NCI-H1930 (cell line): ENCODE data around the gene RABGAP1L.
"Not testable (repeated sequence)": the region's sequence is repeated elsewhere in the genome, so short reads cannot be mapped to it uniquely, and the experiment has no call there.

Experiments
- DNase-seq, 2 experiments: peaks; one replicate each; lab custom pipeline; 2025; lab: John Stamatoyannopoulos, UW

RABGAP1L gene

DNA sequence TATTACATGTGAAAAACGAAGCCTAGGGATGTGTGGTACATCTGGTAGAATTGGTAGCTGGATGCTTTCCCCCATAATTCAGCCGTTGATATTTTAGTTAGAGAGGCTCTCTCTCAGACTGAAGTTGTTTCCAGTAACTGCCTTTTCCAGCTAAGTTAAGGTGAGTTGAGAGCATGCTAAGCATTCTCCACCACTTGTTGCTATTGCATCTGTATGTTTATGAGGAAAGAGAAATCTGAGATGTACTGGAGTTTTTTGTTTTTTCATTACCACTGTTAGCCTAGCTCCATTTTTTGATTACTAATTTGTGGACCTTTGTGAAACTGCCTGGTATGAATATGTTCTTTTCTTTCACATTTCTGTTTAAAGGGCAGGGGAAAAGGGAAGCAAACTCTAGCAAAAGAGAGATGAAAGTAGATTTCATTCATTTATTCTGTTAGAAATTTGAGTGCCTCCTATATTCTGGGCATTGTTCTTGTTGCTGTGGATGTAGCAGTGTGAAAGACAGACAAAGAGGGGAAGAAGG lies 650.5 kb downstream of the RABGAP1L start:
- DNase-seq = no peak

DNA sequence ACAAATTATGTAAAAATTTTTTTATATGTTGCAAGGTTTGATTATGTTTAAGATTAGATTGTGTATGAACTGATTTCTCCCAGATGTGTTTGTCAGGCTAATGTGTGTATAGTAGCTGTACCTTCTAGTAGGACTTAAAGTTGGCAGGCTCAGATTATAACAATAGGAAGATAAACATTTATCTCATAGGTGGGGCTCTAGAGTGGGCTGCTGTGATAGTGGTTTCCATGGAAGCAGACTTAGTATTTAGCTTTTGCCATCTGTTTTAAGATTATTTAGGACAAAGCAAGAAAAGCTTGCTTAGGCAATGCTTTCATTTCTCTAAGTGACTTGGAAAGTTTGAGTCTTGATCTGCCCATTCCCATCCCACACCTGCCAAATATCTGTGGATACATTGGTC lies 652.7 kb downstream of the RABGAP1L start:
- DNase-seq = no peak

DNA sequence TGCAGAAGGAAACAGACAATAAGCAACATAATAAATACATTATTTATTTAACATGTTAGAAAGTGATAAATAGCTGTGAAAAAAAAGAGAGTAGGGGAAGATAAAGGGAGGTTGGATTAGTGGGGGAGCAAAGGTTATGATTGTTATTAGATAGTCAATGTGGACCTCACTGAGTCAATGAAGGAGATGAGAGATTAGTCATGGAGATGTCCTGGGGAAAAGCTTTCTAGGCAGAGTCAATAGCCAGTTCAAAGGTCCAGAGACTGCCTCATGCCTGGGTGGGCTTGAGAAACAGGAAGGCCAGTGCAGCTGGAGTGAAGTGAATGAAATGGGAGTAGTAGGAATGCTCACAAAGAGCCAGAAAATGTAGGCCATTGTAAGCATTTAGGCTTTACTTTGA lies 653.3 kb downstream of the RABGAP1L start:
- no peak for DNase-seq

DNA sequence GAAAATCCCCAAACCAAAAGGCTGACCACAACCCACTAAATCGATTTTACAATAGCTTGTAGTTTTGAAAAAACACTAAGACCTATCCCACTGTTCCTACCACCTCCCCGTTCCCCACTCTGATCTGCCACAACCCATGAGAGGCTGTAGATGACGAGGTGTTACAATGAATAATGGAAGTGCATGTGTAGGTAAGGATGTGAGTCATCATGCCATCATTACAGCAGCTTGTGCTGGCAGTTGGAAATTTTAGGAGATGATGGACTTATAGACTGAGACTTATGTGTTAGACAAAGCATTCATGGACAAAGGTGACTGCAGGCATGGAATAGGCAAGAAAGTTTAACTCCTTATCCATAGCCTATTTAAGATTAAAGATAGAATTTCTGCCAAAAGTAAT lies 655.7 kb downstream of the RABGAP1L start:
- DNase-seq = no peak

DNA sequence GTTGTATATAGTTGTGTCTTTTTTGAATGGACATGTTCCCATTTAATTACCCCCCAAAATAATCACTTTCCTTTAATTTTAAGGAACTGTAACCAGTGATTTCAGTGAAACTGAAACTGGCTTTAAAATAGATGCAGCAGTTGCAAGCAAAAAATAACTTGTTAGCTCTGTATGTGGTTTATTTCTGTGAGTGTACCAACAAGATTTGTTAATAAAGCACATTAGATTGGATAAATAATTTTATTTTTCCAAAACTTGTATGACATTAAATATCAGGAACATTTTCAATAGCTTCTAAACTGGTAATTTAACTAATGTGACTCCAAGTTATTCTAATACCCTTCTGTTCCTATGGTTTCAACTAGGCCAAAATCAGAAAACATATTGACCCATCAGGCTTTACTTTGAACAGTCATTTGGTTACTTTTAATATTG lies 656.2 kb downstream of the RABGAP1L start:
- no peak for DNase-seq

DNA sequence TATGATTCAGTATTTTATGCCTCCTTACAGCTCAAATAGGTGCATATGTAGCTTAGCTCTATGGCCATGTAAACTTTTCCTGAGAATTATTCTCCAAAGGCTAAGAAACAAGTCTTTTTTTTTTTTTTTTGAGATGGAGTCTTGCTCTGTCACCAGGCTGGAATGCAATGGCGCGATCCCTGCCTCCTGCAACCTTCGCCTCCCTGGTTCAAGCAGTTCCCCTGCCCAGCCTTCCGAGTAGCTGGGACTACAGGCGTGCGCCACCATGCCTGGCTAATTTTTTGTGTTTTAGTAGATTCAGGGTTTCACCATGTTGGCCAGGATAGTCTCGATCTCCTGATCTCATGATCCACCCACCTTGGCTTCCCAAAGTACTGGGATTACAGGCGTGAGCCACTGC lies 657.3 kb downstream of the RABGAP1L start:
- DNase-seq = not testable (repeated sequence)

DNA sequence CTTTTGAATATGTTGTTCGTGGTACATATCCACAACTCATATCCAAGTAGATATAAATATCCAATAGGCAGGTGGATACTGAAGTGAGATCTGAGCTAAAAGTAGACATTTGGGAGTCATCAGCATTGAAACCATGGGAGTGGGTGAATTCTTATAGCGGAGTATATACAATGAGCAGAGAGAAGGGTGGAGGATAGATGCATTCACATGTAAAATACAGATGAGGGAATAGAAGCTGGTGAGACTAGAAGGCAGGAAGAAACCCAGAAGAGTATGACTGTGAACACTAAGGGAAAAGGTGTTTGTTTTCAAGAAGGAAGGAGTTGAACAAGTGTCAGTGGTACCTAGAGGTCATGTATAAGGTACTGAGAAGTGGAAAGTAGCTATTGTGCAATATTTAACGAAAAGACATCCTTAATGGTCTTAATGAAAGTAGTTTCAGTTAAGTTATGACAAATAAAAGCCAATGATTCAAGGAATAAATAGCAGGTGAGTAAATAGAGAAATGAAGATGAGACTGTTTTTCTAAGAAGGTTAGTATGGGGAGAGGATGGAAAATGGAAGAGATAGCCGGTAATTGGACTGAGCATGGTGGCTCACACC lies 658.8 kb downstream of the RABGAP1L start:
- no peak for DNase-seq

DNA sequence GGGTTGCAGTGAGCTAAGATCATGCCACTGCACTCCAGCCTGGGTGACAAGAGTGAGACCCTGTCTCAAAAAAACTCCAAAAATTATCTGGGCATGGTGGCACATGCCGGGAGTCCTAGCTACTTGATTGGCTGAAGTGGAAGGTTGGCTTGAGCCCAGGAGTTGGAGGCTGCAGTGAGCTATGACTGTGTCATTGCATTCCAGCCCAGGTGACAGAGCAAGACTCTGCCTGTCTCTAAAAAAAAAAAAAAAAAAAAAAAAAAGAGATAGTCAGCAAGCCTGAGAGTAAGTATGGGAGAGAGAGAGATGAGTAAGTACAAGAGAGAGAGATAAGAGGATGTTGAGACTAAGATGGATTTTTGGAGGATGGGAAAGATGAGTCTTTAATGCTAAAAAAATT lies 659.6 kb downstream of the RABGAP1L start:
- DNase-seq = no peak

DNA sequence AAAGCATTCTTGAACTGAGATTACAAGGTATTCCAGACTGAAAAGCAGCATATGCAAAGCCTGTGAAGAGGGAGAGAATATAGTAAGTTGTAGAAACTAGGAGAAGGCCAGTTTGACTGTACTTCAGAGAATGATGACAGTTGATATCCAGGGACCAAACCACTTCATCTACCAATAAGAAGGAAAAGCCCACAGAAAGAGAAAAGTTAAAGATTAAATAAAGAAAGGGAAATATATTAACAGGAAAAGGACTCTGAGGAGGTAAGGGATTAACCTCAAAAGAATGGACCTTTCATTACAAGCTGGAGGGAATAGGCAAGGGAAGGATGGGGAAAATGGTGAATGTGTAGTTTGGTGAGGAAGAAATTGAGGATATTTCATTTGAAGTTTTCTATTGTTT lies 660.3 kb downstream of the RABGAP1L start:
- DNase-seq = no peak

DNA sequence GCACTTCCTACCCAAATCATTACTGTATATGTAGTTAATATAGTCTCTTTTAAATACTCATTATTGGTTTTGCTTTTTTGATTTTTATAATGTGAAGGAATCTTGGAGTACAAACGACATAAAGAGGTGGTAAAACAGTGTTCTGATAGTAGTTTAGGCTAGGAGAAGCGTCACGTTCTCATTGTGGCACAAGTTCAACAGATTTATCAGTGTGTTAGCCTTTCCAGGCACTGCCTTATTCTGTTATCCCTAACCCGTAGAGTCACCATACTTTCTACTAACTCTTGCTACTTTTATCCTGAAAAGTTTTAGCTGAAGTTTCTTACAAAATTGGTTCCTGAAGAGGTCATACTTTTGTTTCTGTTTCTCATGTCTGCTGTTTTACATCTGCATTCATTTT lies 665.8 kb downstream of the RABGAP1L start:
- no peak for DNase-seq

DNA sequence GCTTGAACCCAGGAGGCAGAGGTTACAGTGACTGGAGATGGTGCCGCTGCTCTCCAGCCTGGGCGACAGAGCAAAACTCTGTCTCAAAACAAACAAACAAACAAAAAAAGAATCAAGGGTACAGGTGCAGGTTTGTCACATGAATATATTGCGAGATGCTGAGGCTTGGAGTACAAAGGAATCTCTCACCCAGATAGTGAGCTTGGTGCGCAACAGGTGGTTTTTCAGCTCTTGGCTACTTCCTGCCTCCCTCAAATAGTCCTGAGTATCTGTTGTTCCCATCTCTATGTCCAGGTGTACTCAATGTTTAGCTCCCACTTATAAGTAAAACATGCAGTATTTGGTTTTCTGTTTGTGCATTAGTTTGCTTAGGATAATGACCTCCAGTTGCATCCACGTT lies 666.5 kb downstream of the RABGAP1L start:
- no peak for DNase-seq

DNA sequence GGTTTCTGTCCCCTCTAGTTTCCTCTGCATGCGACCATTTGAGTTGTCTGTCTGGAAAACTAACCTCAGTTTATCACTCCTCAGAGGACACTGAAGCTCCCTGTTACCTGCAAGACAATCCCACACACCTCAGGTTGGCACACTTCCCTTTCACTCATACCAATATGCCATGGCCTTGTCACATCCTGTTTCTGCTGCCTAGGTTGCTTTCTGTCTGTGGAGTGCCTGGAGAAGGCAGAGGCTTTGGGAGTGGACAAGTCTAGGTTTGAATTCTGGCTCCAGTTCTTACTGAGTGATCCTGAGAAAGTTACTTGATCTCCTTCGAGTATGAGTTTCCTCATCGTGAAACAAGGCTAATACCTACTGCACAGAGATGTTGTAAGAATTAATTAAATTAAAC lies 668.9 kb downstream of the RABGAP1L start:
- DNase-seq = no peak

DNA sequence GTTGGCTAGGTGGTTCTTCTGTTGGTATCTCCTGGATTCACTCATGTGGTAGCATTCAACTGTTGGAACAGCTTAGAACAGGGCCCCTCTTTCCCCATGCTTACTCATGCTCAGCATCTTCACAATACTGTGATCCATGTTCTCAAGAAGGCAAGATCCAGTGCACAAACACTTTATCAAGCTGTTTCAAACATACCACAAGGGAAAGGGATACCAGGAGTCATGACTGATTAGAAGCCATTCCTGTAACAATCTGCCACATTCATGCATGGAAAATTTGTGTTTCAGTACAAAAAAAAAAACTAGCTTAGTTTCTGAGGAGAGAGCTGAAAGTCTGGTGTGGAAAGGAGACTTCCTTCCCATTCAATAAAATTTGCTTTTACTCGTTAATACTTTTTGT lies 670.7 kb downstream of the RABGAP1L start:
- DNase-seq = no peak

DNA sequence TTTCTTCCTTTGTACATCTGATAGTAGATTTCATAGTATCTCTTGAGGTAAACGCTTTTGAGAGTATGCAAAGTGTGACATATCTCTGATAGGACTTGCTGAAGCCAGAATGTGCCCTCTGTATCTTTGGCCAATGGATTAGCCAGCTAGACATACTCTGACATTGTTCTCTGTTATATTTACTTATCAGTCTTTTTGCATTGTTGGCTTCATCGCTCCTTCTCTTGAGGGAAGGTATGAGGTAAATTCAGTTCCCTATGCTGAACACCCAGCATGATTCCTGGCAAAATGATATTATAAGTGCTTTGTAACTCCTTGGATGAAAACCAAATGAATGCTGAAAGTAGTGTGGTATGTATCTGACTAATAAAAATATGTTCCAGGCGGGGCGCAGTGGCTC lies 677.2 kb downstream of the RABGAP1L start:
- no peak for DNase-seq

DNA sequence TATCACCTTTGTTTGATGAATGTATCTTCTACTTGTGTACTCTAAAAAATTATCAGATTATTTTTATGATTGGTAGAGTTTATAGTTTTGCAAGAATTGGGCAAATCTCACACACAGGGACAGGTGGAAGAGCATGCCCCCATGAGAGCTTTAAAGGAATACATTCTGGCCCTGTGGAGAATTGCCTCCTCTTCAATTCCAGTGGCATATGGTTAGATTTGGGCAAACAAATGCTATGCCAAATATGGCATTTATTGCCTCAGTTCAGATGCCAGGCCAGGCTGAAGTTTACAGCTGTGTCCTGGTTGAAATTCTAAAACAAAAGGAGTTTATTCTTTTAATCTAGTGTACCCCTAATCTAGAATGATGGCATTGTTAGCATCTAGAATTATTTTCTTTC lies 678.1 kb downstream of the RABGAP1L start:
- no peak for DNase-seq

DNA sequence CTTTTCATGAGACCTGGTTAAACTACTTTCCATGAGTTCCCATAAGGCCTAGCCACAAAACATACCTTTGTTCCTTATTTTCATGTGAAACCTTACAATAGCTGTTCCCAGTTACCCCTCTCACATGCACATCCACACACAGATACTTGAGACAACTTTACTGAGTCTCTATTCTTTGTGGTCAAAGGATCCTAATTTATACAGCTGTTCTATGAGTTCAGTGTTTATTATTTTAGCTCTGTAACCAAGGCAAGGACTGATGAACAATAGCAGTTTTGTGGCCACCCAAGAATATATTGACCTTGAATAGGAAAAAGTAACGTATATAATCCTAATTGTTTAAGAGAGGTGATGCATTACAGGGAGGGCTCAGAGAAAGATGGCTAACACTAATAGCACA lies 679.9 kb downstream of the RABGAP1L start:
- no peak for DNase-seq

DNA sequence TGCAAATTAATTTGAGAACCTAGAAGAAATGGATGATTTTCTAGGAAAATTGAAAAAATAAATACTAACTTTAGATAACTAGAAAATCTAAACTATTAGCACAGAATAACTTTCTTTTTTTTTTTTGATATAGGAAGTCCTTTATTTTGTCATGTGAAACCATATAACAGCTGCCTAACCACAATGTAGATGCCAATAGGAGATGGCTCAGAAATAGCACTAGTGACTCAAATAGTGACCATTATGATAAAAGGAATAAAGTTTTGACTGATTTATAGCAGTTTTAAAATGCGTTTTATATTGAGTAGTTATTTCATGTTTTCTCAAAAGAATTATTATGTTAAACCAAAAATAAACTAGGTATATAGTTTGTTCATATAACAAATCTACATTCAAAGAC lies 682.4 kb downstream of the RABGAP1L start:
- no peak for DNase-seq

DNA sequence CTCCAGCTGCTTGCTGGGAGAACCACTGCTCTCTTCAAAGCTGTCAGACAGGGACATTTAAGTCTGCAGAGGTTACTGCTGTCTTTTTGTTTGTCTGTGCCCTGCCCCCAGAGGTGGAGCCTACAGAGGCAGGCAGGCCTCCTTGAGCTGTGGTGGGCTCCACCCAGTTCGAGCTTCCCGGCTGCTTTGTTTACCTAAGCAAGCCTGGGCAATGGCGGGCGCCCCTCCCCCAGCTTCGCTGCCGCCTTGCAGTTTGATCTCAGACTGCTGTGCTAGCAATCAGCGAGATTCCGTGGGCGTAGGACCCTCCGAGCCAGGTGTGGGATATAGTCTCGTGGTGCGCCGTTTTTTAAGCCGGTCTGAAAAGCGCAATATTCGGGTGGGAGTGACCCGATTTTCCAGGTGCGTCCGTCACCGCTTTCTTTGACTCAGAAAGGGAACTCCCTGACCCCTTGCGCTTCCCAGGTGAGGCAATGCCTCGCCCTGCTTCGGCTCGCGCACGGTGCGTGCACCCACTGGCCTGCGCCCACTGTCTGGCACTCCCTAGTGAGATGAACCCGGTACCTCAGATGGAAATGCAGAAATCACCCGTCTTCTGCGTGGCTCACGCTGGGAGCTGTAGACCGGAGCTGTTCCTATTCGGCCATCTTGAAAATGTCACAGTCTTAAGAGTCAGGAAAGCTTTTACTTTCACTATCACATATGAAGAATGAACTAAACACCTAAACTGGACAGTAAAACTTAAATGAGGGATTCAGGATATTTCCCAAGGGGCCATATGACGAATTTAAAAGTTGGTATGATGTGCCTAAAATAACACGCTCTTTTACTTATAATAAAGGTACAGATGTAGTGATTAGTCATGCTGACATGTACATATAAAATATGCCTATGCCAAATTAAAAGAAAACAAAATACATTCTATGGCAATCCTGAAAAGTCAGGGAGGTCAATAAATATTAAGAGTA lies 689.6 kb downstream of the RABGAP1L start:
- DNase-seq = not testable (repeated sequence)

DNA sequence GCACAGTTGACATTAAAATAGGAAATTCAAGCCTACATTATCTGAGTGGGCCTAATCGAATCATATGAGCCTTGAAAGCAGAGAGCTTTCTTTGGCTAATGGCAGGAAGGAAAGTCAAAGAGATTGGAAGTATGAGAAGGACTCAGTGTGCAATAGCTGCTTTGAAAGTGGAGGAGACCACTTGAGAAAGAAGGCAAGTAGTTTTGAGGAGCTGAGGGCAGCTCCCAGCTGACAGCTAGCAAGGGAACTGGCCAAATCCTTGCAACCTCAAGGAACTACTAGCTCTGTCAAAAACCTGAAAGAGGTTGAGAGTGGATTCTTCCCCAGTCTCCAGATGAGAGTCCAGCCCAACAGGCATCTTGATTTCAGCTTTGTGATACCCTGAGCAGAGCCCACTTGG lies 691.4 kb downstream of the RABGAP1L start:
- no peak for DNase-seq

DNA sequence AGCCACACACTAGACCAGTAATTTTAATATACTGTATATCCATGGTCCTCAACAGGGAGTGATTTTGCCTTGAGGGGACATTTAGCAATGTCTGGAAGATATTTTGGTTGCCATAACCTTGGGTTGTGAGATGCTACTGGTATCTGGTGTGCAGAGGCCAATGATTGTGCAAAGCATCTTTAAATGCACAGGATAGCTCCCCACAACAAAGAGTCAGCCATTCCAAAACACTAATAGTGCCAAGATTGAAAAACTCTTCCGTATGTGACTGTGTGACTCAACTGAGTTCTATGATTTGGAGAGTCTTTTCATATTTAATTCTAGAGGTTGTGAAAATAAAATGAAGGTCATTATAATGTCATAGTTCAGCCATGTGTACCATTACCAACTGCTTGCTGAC lies 699.0 kb downstream of the RABGAP1L start:
- no peak for DNase-seq

DNA sequence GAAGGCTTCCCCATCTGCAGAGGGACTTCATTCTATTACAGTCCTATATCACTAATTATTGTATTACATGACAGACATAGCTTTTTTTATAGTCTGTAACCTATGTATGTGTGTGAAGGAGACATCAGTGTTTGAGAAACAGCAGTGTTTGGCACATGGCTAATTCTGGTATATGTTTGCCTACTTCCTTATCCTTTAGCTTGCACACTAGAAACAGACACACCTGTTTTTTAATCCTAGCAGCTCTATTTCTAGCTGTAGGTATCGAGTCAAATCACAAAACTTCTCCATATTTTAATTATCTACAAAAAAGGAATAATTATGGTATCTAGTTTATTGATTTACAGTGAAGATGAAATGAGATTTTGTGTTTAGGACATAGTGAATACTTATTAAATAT lies 711.0 kb downstream of the RABGAP1L start:
- no peak for DNase-seq

DNA sequence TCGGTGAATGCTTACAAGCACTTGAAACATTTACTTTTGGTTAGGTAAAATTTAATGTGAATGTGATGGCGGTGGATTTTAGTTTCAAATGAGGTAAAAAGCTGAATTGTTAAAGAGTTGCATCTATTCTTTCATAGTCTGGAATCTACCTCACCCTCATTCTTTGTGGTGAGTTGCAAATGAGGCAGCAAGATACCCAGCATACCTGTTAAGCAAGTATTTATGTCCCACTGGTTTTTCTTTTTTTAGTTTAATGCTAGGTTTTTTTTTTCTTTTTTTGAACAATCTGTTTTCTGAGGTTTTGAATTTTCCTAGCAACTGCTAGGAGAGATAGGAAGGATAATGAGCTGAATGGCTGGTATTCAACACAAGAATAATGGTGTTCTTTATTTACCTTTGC lies 712.6 kb downstream of the RABGAP1L start:
- DNase-seq = no peak

DNA sequence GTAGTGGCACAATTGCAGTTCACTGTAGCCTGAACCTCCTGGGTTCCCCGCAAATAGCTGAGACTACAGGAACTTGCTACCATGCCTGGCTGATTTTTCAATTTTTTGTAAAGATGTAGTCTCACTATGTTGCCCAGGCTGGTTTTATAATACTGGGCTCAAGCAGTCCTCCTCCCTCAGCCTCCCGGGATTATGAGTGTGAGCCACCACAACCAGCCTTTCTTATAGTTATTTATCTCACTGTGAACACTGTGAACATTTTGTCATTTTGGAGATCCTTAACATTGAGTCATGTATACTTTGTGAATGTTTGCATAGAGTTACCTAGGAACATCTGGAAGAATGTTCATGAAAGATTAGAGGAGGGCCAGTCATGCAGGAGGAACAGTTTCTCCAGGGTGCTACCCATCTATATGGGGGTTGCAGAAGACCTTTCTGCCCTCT lies 713.3 kb downstream of the RABGAP1L start:
- no peak for DNase-seq
